Measurements from ENCODE around the gene MGAM2.

Gene MGAM2

DNA sequence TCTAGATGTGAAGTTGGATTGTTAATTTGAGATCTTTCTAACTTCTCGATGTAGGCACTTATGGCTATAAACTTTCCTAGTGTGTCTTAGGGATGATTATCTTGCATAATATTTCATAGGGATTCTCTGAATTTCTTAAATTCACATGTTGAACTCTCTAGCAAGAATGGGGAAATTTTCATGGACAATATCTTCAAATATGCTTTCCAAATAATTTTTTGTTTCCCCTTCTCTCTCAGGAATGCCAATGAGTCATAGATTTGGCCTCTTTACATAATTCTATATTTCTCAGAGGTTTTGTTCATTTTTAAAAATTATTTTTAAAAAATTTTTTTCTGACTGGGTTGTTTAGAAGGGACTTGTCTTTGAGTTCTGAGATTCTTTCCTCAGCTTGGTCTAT, 68.9 kb downstream of the MGAM2 start:
- no peak for DNase-seq

DNA sequence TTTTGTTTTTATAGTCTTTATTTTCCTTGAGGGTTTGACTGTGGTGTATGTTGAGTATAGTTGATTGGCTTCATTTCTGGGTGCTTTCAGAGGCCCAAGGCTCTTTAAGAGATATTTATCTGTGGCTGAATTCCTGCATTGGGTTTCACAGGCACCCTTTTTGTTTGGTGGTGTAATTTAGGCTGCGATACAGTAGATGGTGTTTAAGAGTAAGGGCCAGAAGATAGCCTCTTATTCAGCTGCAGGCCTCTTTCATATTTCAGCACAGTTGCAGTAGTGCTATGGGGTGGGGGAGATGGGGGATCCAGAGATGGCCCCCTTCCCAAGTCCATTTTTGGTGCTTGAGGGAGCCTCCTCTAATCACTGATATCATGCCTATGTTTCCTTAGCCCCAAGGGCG, 69.7 kb downstream of the MGAM2 start:
- DNase-seq = no peak

DNA sequence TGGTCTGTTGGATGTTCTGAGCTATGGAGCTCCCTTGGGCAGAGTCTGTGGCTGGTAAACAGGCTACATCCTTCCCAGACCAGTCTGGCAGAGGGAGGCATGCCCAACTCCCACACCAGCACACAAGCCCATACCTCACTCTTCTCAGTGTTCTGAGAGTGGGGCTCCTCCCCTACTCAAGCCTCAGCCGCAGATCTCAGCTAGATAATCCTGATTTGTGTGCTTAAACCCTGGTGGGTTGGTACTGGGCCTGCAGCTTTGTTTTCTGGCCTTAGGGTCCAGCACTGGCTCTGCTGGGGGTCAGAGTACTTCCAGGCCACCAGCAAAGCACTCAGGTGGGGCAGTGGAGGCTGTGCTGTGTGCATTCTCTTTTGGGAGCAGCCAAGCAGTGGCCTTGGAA, 70.4 kb downstream of the MGAM2 start:
- DNase-seq = no peak

DNA sequence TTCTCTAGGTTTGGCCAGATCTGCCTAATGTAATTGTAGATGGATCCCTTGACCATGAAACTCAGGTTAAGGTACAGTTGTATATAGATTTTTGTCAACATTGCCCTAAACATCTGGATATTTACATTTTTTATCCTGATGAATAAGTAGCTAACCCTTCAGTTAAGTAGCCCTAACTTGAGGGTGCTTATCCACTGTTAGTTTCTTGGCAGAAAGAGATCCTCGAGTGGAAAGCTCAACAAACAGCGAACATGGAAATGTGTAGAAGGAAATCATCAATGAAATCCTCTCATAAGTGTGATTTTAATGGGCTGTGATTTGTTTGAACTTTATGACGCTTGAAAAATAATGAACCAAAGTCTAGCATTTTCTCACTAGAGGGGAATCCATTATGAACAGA, 73.6 kb downstream of the MGAM2 start:
- no peak for DNase-seq

DNA sequence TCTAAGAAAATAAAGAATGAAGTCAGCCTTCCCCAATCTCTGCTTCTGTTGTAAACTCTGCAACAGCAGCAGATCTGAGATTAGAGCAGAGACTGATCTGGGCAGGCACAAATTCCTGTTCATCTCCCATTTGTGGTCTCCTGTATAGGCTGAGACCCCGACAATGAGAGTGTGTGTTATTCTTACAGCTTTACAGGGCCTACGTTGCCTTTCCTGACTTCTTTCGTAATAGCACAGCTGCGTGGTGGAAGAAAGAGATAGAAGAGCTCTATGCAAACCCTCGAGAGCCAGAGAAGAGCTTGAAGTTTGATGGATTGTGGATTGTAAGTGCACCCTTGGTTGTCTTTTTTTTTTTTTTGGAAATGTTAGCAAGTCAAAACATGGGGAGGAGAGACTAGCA, 74.3 kb downstream of the MGAM2 start:
- DNase-seq = no peak

DNA sequence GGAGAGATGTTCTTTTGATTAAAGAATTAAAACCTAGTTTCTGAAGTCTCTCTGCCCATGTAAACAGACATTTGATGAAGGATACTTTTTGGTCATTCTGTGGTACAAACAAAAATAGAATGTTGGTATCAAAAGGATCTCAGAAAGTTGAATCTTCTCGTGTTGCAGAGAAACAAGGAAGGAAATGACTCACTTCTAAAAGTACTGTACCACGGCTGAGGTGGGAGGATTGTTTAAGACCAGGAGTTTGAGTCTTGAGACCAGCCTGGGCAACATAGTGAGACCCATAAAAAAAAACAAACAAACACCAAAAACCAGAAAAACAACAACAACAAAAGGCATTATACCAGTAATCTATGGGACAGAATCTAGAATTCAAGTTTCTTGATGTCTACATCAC, 76.6 kb downstream of the MGAM2 start:
- no peak for DNase-seq

DNA sequence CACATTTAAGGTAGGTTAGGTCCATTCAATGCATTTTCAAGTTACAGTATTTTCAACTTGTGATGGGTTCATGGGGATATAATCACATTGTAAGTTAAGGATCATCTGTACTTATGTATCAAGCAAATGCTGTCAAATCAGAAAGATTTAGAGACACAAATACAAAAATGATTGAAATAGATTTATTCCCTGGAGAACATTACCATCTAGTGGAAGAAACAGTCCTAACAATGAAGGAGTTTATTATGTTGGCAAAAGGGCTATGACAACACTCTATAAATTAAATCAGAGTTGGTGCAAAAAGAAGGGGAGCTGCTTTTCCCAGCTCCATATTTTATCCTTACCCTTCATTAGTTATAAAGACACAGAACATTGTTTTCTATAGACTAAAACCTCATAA, 77.3 kb downstream of the MGAM2 start:
- DNase-seq = no peak

DNA sequence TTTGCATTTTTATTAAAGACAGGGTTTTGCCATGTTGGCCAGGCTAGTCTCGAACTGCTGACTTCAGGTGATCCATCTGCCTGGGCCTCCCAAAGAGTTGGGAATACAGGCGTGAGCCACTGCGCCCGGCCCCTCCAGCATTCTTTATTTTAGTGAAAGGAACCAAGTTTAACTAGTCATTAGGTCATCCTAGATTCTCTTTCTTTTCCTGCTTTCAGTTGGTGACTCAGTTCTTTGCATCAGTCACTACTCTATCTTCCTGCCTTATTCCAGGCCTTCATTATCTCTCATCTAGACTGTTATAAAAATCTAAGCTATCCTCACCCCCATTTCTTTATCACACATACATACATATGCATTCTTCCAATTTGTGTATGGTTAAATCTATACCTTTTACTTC, 82.7 kb downstream of the MGAM2 start:
- no peak for DNase-seq

DNA sequence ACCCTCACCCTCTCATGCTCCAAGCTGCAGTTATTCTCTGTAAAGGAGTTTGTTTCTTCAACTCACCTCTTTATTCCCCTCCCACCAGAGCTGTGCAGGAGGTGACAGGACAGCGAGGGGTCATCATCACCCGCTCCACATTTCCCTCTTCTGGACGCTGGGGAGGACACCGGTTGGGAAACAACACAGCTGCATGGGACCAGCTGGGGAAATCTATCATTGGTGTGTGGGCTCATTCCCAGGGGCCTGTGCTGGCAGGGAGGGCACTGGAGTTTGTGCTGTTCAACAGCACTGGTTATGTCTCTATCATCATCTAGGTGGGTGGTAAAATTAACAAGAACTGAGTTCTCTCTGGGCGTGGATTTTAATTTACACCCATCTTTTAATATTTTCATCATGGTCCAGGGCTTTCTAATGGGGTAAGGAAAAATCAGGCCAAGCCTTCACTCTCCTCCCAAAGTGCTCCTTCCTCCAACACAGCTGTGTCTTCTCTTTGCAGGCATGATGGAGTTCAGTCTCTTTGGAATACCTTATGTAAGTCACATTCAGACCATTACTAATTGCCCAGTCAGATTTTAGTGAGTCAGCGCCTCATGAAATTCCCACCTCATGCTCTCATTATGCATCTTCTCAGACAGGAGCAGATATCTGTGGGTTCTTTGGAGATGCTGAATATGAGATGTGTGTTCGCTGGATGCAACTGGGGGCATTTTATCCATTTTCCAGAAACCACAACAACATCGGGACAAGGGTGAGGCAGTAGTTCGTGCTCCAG, 84.7 kb downstream of the MGAM2 start:
- no peak for DNase-seq

DNA sequence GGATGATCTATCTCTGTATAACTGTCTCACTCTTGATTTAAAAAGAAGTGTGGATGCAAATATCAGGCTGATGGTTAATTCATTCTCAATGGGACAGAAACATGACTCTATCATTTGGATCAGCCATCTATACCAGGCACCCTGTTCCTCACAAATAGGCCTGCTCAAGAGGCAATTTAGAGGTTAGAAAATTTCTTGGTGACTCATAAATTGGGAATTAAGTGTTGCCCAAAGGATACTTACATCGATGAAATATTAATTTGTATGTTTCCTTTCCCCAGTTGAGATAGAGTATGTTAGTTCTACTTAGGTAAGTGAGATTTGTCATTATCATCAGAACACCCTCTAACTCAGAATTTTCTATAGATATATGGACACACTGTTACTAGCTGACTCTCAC, 88.7 kb downstream of the MGAM2 start:
- no peak for DNase-seq

DNA sequence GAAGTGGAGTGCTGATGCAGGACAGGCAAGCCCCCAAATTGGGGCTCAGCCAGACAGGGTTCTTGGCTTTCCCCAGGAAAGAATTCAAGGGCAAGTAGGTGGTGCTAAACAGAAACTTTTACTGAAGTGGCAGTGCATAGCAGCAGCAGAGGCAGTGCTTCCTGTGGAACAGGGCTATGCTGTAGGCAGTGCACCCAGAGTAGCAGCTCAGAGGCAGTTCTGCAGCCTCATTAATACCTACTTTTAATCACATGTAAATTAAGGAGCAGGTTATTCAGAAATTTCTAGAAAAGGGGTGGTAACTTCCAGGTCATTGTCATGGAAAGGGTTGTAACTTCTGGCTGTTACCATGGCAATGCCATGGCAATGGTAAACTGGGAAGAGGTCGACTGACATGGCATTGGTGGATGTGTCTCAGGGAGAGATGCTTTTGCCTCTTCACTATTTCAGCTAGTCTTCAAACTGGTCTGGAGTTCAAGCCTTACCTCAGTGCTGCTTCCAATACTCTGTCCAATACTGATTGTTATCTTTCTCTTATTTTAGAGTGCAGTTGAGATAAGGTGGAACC, 117.1 kb downstream of the MGAM2 start:
- no peak for DNase-seq

DNA sequence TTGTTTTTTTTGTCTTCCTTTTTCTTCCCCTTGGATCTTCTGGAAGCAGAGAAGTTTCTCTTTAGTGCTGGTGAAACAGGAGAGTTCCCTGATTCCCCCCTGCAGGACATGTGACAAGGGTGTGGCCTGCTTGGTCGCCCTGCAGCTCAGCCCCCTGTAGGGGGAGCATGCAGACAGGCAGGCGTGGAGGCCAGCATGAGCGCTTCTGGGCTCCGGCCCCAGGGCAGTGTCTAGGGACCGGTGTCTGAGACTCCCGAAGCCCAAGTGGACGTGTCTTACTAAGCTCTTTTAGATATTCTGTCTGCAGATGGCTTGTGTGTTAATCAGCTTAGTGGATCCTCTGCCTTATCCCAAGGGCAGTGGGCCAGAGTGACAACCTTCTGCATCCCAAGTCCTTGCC, 120.2 kb downstream of the MGAM2 start:
- DNase-seq = no peak

DNA sequence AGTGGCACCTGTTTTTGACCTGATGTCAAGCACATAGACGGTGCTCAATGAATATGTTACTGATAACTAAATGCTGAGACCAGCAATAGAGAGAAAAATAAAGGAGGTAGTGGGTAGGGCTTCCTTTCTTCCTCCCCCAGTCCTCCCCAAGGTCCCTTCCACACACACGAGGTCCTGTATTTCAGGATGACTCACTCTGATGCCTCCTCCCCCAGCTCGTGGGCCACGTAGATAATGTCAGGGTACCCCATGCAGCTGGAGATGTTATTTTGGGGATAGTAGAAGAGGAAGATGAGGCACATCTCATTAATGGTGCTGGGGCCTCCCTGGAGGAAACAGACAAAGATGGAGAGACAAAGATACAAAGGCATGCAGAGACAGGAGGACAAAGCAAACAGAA, 129.0 kb downstream of the MGAM2 start:
- DNase-seq = no peak

DNA sequence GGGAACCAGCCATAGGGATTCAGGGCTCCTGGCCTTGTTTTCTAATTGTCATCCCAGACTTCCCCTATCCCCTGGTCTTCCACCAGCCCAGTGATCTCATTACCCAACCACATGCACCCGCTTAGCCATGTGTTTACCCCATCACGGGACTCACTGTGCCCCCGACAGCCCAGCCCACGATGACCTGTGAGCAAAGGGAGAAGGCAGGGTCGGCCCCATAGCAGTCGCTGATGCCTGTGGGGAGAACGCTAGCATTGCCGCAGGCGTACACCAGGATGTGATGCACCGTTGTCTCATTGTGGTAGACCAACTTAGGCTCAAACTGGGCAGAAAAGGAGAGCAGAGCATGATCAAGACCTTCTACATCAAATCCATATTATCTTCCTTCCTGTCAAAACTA, 132.3 kb downstream of the MGAM2 start:
- no peak for DNase-seq

DNA sequence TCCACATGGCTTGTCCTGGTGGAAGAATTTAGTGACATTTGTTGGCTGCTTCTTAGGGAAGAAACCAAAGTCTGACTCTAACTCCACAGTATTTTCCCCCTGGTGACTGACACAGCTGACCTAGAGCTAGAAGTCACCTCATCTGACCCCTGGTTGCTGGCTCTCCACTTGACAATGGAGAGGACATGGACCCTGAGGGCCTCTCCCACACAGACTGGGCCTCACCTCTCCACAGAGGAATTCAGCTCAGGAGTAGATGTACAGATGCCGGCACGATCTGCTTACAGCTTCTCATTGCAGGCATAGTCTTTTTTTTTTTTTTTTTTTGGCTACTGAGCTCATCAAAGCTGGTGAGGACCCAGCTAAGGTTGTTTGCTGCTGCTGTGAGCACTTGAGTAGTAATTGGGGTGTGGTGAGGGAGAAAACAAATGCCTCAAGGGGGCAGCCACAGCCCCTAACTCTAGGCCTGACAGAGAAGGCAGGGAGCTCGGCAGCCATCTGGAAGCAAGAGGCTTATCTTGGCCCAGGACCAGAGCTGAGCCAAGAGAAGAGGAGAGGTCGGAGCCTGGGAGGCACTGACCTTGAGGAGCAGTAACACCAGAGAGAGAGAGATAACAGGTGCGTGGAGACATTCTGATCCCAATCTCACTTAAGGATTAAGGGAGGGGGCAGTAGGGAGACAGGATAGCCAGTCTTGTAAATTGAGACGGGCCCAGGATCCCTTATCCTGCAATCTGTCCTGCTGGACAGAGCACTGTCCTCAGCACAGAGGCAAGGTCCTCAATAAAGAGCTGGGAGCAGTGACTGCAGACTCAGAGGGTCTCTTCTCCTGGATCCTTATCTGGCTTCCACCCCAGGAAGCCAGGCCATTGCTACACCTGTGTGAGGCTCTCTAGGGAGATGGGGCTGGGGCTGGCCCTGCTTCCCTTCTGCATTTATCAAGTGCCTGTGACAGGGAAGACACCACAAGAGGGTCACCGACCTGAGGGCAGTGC, 136.9 kb downstream of the MGAM2 start:
- DNase-seq = no peak

DNA sequence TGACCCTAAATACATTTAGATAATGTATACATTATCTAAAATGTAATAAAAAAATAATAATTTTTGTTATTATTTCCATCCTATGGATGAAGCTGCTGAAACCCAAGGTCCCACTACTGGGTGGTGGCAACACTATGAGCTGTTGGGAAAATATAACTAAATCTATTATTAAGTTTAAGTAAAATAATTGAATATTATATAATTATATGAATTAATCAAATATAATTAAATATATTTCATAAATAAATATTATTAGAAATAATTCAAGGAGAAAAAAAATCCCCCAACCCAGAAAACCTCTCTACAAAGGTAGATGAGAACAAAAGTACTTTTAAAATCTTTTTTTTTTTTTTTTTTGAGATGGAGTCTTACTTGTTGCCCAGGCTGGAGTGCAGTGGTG, 138.4 kb downstream of the MGAM2 start:
- no peak for DNase-seq

DNA sequence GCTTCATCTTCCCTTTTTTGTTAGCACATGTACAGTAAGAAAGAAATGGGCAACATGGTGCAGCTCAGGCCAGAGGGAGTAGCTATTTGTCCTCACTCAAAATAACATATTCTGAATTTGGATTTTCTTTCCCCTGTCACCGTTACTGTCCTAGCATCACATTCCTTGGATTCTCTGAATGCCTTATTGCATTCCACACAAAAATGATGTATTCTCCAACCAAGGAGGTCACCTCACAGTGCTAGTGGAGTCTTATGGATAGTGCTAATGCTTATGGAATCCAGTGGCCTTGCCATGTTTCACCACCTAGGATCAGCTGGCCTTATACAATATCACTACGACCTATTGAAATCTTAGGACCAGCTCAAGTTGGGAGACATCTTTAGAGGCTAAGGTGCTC, 139.2 kb downstream of the MGAM2 start:
- DNase-seq = no peak

DNA sequence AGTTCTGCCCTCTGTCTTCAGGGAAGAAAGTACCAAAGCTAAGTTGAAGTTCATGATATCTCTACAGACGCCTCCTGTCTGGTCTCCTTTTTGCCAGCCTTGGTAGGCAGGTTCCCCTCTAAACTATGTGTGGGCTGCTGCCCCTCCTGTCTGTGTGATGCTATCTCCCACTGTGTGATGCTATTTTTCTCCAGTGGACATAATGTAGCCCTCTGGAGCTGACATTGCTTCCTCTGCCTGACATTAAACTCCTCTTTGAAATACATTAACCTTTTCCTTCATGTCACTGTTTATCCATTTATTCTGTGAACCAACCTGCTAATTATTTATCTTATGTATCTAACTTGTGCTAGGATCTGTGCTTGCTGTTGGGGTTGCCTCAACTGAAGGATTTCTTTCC, 146.4 kb downstream of the MGAM2 start, which contains the start of gene PRSS58:
PRSS58 (minus strand) TSS at position 101 of the 400 bp plus-strand sequence. CDS start 351 bp downstream, outside the sequence.
- DNase-seq = no peak

DNA sequence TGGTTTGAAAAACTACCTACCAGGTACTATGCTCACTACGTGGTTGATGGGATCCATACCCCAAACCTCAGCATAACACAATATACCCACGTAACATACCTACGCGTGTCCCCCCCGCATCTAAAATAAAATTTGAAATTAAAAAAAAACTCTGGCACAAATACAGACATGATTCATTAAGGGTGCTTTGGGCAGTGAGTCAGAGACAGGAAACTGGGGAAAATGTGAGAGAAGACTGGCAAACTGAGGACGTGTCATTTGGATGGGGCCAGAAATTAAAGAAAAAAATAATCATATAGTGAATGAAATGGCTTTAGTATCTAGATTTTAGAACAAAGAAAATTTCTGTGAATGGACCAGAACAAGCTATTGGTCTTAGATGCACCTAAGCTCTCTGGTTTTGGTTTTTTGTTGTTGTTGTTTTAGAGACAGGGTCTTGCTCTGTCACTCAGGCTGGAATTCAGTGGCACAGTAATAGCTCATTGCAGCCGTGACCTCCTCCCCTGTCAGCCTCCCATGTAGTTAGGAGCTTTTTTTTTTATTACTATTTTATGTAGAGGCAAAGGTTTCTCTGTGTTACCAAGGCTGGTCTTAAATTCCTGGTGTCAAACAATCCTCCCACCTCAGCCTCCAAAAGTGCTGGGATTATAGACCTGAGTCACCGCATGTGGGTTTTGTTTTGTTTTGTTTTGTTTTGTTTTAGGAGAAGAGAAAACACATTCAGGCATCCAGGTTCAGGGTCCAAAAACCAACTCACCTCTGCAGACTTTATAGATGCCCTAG, 152.3 kb downstream of the MGAM2 start:
- DNase-seq = no peak

All from activated CD8-positive, alpha-beta memory T cell treated with anti-CD3 and anti-CD28 coated beads, Interleukin-2, amount 50 U/mL, for 48 hours (primary cell).